Measurements from ENCODE around the gene SMAD6.

SMAD6 gene

GRCh38 chr15:66702787-66703539 lies 927 bp downstream of the SMAD6 start:
- in situ Hi-C loops (cut with MboI; ENCODE audit: low sequenced_read_pairs) = no loop called here

DNA sequence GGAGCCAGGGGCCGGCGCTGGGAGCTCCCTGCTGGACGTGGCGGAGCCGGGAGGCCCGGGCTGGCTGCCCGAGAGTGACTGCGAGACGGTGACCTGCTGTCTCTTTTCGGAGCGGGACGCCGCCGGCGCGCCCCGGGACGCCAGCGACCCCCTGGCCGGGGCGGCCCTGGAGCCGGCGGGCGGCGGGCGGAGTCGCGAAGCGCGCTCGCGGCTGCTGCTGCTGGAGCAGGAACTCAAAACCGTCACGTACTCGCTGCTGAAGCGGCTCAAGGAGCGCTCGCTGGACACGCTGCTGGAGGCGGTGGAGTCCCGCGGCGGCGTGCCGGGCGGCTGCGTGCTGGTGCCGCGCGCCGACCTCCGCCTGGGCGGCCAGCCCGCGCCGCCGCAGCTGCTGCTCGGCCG lies 1.5 kb downstream of the SMAD6 start:
- in situ Hi-C loops (cut with MboI; ENCODE audit: low sequenced_read_pairs) = no loop called here

DNA sequence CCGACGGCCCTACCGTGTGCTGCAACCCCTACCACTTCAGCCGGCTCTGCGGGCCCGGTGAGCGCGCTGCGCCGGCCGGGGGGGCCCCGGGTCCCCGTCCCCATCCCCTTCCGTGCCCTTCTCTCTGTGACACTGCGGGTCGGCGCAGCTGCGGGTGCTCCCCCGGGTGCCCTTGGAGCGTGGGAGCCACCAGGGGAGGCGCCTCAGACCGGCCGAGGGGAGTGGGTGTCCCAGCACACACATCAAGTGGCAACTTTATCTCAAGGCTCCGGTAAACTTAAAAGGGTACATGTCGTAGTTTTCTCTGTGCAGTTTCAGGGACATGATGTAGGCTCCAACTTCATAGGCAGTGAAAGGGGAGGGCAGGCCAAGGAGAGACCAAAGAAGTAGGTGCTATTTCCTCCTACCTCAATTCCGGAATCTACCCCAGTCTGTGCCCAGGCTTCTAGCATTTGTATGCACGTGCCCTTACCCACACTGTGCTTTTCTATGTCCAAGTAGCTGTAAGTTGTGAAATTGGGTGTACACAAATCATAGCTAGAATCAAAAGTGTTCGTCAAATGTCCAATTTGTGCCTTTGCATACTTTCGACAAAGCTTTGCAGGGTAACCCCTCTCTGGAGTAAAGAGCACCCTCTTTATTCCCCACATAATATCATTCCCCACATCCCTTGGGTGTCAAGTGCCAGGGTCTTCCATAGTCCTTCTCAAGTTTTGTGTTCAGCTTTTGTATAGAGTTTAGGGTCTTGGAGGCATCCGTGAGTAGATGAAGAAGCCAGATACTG lies 2.2 kb downstream of the SMAD6 start:
- in situ Hi-C loops (cut with MboI; ENCODE audit: low sequenced_read_pairs) = no loop called here

DNA sequence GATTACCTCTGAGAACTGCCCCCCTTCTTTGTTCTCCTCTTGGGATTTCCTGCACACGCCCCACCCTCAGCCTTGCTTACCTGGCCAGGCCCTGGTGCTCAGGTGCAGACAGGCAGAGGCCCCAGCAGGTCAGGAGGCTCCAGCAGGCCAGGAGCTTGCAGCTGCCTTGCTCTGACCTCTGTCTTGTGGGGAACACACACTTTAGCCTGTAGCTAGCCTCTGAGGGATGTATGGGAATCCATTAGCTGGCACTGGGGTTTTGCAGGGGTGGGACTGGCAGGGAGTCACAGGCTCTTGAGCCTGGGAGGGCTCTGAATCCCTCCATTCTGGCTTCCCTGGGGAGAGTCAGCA lies 2.7 kb downstream of the SMAD6 start:
- in situ Hi-C loops (cut with MboI; ENCODE audit: low sequenced_read_pairs) = no loop called here

GRCh38 chr15:66705277-66706146 lies 3.5 kb downstream of the SMAD6 start:
- in situ Hi-C loops (cut with MboI; ENCODE audit: low sequenced_read_pairs) = no loop called here

DNA sequence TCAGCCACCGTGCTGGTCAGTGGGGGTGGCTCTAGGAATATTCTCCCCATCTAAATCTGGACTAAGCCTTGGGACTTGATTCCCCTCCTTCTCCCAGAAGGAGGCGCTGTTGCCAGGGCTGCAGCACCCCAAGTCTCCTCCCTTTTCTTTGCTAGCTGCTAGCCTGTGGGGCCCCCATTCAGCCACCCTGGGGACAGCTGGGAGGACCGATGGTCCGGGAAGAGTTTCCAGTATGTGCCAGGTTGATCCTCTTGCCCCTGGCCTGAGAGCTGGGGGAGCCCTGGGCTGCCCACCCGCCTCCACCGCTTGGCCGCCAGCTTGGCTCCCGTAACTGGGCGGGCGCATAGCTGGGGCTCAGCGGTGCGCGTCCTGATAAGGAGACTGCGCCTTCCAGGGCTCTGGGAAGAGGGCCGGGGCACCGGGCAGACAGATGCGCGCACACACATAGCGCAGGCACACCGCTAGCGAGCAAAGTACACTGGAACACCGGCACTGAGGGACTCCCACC lies 4.2 kb downstream of the SMAD6 start:
- in situ Hi-C loops (cut with MboI; ENCODE audit: low sequenced_read_pairs) = no loop called here

DNA sequence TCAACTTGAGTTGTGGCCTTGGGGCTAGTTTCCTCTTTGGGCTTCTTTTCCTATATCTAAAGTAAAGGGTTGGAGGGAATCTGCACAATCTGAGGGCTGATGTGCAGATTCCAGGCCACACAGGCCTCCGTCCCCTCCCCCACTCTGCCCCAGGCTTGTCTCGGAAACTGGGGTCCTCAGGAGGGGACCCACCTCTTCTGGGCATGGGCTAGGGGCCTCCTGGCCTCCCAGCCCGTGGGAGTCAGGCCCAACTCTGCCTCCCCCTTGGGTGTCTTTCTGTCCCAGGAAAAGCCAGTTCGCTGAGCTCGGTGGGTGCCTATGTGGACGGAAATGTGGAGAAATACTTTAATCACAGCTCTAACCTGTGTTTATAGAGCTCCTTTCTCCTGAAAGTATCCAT lies 4.8 kb downstream of the SMAD6 start:
- in situ Hi-C loops (cut with MboI; ENCODE audit: low sequenced_read_pairs) = no loop called here

DNA sequence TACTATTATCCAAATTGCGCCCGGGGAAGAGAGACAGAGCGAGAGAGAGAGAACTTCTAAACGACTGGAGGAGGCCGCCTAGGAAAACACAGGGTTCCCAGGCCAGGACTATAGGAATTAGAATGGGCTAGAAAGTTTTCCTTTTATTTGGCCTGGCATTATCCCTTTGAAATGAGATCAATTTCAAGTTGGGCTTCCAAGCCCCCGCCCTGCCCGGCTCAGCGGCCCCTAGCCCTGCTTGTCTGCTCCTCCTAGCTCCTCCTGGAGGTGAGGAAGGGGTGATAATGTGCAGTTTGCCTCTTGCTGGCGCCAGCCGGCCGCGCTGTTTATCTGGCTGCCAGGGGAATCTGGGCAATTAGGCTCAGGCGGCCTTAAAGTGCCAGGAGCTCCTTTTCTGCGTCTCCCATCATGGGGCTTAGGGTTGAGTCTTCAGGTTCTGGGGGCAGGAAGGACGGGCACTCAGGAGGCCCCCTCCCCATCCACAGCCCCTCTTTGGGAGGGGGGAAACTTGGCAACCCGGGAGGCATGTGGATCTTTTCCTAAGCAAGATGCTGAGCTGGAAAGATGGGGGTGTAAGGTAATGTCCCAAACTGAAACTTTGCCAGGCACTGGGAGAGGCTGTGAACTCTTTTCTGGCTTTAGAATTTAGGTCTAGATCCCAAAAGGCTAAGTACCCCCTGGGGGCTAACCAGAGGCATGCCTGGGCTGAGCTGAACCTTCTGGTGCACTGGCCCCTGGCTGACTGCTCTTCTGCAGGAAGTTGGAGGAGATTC lies 5.5 kb downstream of the SMAD6 start:
- in situ Hi-C loops (cut with MboI; ENCODE audit: low sequenced_read_pairs) = no loop called here

GRCh38 chr15:66708389-66708788 lies 6.4 kb downstream of the SMAD6 start:
- in situ Hi-C loops (cut with MboI; ENCODE audit: low sequenced_read_pairs) = no loop called here

GRCh38 chr15:66709884-66710283 lies 7.8 kb downstream of the SMAD6 start:
- in situ Hi-C loops (cut with MboI; ENCODE audit: low sequenced_read_pairs) = no loop called here

GRCh38 chr15:66711260-66711659 lies 9.2 kb downstream of the SMAD6 start:
- in situ Hi-C loops (cut with MboI; ENCODE audit: low sequenced_read_pairs) = no loop called here

- in situ Hi-C loops (cut with MboI; ENCODE audit: low sequenced_read_pairs) = no loop called here
Observed at GRCh38 chr15:66711862-66712261, 9.8 kb downstream of the SMAD6 start.

DNA sequence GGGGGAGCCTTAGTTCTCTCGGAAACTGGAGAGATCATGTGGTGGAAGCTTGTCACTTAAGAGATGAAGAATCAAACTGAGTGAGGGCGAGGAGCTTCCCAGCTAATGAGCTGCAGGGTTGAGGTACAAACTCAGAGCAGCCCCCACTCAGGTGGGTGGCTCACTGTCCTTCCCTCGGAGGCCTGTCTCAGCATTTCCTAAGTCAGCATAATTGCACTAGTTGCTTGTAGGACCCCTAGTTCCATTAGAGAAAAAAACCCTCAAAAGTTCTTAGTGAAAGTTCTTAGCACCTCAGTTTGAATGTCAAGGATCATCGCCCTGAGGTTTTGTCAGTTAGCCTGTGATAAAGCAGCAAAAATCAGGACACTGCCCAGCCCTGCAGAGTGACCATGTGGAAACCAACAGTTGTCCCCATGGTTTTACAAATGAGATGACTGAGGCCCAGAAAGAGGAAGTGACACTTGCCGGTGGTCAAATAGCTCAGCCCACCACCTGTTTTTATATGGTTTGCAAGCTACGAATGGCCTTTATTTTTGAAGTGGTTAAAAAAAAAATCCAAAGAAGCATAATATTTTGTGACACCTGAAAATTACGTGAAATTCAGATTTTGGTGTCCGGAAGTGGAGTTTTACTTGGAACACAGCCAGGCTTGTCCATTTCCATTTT lies 11.9 kb downstream of the SMAD6 start:
- in situ Hi-C loops (cut with MboI; ENCODE audit: low sequenced_read_pairs) = no loop called here

- in situ Hi-C loops (cut with MboI; ENCODE audit: low sequenced_read_pairs) = no loop called here
Observed at GRCh38 chr15:66714543-66714981, 12.5 kb downstream of the SMAD6 start.

DNA sequence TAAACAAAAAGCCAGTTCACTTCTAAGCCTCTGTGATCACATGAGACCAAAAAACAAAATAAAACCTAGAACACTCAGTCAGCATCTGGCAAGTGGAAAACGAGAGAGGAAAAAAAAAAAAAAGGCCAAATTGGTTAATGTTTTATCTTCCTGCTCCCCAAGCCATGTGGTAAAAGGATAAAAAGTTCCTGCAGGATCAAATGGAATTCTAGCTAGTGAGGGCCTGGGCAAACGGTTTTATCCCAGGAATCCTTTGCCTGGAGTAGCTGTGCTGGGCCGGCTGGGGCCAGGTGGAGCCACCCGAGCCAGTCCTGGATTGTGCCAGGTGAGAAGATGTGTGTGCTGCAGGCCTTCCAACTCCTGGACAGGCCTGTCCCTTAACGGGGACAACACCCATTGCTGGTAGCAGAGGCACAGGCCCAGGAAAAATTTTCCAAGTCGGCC lies 13.2 kb downstream of the SMAD6 start:
- in situ Hi-C loops (cut with MboI; ENCODE audit: low sequenced_read_pairs) = no loop called here

- in situ Hi-C loops (cut with MboI; ENCODE audit: low sequenced_read_pairs) = no loop called here
Observed at GRCh38 chr15:66715720-66716655, 14.0 kb downstream of the SMAD6 start.

DNA sequence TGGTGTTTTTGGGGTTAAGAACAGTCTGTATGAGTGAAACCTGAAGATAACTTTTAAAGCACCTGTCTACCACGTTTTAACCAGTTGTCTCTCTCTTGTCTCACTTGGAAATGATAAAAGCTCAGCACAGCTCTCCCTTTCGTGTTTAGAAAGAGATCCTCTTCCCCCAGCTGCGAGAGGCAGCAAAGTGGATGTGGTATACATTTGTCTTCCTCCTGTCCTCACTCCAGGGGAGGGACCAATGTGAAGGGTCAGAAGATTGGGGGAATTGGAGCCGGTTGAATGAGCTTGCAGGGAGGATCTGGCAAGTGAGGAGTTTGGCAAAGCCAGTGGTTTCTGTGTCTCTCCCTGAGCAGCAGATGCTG lies 14.6 kb downstream of the SMAD6 start:
- in situ Hi-C loops (cut with MboI; ENCODE audit: low sequenced_read_pairs) = no loop called here

- in situ Hi-C loops (cut with MboI; ENCODE audit: low sequenced_read_pairs) = no loop called here
Observed at GRCh38 chr15:66718220-66718988, 16.4 kb downstream of the SMAD6 start.

Measured in HL-60/S4 (cell line).